NCI-H1694 (cell line): Measurements from ENCODE around the gene SULT2B1.
"Not testable (repeated sequence)": the region's sequence is repeated elsewhere in the genome, so short reads cannot be mapped to it uniquely, and the experiment has no call there.

Experiments used
- DNase-seq: peaks from one replicate; lab custom pipeline; 2025; lab: John Stamatoyannopoulos, UW

SULT2B1 gene

DNA sequence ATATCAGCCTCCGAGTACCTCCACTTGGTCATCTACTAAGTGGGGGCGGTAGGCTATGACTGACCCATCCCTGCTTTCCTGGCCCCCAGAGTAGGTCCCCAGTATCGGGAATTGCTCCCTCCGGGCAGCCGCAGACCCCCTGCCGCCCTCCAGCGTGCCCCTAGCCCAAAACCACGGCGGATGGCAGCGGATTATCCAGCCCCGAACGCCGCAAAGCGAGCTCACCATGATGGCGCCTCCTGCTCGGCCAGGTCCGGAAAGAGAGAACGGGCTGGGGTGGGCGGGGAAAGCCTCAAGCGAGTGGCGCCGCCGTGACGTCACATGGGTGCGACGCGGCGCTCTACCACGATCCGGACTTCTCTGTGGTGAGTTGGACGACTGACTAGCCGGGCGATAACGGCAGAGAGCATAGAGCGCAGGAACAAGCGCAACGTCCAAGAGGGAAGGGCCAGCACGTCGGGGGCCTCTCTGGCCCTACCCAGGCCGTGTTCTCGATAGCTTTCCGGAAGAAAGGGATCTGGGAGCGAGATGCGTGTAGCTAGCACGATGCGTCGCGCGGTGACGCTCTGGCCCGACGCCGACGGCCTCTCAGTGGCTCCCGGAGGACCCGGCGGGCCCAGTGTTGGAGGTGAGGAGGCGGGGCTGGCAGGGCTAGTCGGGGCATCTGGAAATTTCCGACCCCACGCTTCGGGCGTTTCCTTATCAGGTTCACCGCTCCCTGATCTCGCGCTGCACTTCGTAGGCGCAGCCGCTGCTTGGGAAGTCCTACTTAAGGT is 67.1 kb downstream of the SULT2B1 start, which contains the start of the genes RPL18 and SPHK2:
TSS of gene RPL18 (minus strand) at position 263 of the 776 bp plus-strand sequence. CDS start at position 228, 35 bp downstream.
TSS of gene SPHK2 (plus strand) at position 591 of the 776 bp plus-strand sequence. CDS start 1,009 bp downstream, outside the sequence.
- peak; percentile 98 for DNase-seq

GRCh38 chr19:48619692-48620585 is 68.0 kb downstream of the SULT2B1 start:
- no peak for DNase-seq

DNA sequence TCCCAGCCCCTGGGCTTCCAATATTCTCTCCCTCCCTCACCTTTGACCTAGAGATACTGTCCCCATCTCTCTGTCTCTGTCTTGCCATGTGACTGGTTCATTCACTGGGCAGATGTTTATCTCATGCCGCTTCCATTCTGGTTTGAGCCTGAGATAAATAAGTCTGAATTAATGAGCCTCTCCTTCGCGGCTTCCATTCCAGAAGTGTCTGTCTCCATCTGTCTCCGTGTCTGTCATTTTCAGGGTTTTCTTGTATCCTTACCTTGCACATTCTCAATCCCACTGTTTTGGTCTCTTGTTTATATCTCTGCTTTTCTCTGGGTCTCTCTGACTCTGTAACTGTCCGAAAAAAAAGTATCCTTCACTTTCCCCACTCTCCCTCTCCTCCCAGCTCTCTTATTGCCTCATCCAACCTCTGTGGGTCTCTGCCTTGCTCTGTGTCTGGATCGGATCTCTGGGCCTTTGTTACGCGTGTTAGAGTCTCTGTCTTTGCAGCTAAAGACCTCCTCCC is 71.6 kb downstream of the SULT2B1 start:
- no peak for DNase-seq

GRCh38 chr19:48624067-48624594 is 72.2 kb downstream of the SULT2B1 start:
- DNase-seq = peak; percentile 98

DNA sequence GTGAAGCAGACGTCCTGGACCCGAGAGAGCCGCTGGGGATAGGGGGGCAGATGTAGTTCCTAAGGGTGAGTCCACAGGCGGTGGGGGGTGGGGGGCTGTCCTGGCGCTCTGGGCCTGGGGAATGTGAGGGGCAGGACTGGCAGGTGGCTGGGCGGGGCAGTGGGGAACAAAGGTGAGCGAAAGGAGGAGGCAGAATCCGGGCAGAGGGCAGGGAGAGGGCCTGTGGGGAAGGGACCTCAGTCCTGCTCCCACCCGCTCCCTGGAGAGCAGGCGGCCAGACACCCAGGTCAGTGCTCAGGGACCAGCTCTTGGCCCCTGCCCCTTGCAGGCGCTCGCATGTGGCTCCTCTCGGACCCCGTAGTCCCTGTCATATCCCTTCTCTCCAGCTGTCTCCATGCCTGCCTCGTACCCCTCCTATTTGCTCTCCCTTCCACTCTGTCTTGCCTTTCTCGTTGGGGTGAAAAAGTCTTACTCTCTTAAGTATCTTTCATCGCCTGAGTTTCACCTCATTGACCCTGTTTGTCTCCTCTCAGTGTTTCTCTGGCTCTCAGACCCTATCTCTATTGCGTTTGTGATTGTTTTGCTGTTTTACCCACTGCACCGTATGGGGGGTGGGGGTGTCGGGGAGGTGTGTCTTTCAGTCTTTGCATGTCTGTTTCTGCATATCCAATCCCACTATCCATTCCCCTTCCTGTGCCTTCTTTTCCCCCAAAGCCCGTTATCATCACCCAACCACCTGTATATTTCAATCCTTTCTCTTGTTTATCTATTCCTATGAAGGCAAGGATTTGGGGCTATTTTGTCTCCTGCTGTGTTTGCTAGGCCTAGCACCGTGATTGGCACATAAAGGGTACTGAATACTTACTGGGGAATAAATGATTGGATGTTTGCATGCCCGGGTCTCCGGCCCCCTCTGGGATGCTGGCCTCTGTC is 73.1 kb downstream of the SULT2B1 start:
- DNase-seq = no peak

DNA sequence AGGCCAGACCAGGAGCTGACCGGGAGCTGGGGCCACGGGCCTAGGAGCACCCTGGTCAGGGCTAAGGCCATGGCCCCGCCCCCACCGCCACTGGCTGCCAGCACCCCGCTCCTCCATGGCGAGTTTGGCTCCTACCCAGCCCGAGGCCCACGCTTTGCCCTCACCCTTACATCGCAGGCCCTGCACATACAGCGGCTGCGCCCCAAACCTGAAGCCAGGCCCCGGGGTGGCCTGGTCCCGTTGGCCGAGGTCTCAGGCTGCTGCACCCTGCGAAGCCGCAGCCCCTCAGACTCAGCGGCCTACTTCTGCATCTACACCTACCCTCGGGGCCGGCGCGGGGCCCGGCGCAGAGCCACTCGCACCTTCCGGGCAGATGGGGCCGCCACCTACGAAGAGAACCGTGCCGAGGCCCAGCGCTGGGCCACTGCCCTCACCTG is 73.9 kb downstream of the SULT2B1 start:
- no peak for DNase-seq

DNA sequence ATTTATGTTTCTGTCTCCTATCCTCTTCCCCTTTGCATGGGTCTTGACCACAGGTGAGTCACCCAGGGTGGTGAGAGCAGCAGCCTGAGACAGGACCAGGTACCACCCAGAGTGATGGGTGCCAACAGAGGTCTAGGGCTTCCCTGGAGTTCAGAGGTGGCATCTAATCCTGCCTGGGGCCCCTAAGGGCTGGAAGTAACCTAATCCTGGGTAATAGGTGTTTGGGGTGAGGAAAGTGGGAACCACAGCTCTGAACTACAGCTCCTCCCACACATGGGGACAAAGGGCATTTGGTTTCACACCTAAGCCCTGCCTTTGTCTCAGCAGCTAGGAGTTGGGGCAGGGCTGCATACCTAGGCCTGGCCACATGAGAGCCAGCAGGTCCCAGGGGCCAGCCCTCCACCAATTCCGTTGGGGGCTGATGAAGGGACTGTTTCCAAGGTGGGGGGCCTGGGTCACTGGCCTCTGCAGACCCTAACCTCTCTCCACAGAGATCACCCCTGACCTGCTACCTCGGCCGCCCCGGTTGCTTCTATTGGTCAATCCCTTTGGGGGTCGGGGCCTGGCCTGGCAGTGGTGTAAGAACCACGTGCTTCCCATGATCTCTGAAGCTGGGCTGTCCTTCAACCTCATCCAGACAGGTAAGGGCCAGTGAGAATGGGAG is 75.4 kb downstream of the SULT2B1 start:
- DNase-seq = no peak

GRCh38 chr19:48627865-48628314 is 75.9 kb downstream of the SULT2B1 start:
- no peak for DNase-seq

DNA sequence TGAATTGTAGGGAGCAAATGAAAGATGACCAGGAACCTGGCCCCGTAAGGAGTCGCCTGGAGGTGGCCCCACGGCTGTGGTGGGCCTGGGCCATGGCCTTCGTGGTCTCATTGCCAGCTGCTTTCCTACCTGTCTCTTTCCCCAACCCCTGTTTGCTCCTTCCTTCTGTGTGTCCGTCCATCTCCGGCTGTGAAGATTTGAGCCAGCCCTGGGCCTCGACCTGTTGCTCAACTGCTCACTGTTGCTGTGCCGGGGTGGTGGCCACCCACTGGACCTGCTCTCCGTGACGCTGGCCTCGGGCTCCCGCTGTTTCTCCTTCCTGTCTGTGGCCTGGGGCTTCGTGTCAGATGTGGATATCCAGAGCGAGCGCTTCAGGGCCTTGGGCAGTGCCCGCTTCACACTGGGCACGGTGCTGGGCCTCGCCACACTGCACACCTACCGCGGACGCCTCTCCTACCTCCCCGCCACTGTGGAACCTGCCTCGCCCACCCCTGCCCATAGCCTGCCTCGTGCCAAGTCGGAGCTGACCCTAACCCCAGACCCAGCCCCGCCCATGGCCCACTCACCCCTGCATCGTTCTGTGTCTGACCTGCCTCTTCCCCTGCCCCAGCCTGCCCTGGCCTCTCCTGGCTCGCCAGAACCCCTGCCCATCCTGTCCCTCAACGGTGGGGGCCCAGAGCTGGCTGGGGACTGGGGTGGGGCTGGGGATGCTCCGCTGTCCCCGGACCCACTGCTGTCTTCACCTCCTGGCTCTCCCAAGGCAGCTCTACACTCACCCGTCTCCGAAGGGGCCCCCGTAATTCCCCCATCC is 76.7 kb downstream of the SULT2B1 start:
- no peak for DNase-seq

DNA sequence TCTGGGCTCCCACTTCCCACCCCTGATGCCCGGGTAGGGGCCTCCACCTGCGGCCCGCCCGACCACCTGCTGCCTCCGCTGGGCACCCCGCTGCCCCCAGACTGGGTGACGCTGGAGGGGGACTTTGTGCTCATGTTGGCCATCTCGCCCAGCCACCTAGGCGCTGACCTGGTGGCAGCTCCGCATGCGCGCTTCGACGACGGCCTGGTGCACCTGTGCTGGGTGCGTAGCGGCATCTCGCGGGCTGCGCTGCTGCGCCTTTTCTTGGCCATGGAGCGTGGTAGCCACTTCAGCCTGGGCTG is 77.3 kb downstream of the SULT2B1 start:
- DNase-seq = no peak

GRCh38 chr19:48629599-48630295 is 77.8 kb downstream of the SULT2B1 start:
- no peak for DNase-seq

DNA sequence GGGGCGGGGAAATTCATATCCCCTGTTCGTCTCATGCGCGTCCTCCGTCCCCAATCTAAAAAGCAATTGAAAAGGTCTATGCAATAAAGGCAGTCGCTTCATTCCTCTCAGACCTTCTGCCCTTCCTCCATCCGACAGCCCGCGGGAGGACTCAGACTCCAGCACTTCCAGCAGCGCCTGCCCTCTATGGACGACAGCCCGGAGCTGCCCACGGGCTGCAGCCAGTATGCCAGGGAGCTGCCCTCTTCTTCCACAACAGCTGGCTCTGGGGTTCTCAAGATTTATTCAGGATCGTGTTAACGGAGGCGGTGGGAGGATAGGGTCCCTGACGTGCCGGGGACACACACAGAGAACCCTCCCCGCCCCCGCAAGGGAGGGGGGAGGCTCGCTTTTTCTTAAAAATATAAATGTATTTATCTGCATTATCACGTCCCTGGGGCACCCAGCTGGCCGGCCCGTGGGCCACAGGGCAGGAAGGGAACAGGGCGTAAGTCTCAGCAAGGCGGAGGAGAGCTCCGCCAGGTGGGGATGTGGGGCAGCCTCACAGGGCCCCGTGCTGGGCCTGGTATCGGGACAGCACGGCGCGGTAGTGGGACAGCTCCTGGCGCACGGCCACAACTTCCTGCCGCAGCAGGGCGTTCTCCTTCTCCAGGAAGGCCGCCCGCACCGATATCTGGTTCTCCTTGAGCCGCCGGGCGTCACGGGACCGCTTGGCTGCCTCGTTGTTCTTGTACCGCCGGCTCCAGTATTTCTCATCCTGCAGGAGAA is 78.5 kb downstream of the SULT2B1 start:
- no peak for DNase-seq

DNA sequence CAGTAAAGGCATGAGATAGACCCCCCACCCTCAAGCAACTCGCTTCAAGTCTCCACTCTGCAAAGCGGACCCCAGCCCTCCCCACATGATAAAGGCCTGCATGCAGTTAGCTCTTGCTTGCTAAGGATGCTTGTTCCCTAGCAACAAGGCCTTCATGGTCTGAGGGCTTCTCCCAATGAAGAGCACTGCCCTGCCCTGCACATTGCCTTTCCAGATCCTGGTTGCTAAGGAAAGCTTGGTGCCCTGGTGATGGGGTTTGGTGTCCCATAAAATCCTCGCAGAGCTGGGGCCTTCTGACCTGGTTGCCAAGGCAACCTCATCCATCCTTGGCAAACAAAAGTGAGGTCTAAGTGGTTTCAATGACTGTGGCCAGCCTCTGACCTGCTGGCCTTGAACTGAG is 79.3 kb downstream of the SULT2B1 start:
- DNase-seq = no peak

GRCh38 chr19:48632286-48632685 is 80.3 kb downstream of the SULT2B1 start:
- not testable (repeated sequence) for DNase-seq

DNA sequence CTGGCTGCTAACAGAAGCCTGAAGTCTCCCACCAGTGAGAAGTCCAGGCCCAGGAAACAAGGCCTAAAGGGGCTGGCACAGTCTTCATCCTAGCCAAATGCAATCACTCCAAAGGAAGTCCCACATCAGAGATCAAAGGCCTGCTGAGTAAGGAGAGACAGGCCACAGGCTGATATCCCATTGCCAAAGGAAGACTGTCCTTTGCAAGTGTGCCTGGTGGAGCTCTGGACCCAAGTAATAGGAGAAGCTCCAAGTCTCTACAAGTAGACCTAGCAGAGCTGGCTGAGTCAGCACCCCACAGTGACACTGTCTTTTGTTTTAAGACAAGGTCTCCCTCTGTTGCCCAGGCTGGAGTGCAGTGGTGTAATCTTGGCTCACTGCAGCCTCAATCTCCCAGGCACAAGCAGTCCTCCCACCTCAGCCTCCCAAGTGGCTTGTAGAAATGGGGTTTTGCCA is 80.7 kb downstream of the SULT2B1 start:
- no peak for DNase-seq

GRCh38 chr19:48633148-48634035 is 81.4 kb downstream of the SULT2B1 start:
- DNase-seq = no peak

DNA sequence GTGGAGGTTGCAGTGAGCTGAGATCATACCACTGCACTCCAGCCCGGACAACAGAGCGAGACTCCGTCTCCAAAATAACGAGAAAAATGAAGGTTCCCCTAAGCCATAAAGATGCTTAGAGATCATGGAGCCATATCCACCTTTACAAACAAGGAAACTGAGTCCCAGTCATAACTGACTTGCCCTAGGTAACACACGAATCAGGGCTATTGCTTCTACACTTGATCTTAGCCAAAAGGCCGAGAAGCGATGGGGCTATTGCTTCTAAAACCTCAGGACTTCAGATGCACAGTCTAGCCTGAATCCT is 82.0 kb downstream of the SULT2B1 start:
- no peak for DNase-seq
